HEK293 (cell line): ENCODE measurements around the gene KRT222.

ENCODE experiments used
- YY1 ChIP-seq: fragments of 450-650 bp; formaldehyde crosslinking; IDR thresholded peaks from 2 replicates; pipeline ENCODE4 v1.5.1; 2018; ENCODE audit warnings: missing biosample characterization, missing genetic modification characterization
- ZBTB1 ChIP-seq: fragments of 450-650 bp; formaldehyde crosslinking; IDR thresholded peaks from 2 replicates; pipeline ENCODE4 v1.5.1; 2016; ENCODE audit warnings: missing biosample characterization, missing genetic modification characterization
- ZBTB20 ChIP-seq: fragments of 450-650 bp; formaldehyde crosslinking; IDR thresholded peaks from 2 replicates; pipeline ENCODE4 v1.5.1; 2016; ENCODE audit warnings: missing biosample characterization, missing genetic modification characterization
- ZNF48 ChIP-seq: fragments of 450-650 bp; formaldehyde crosslinking; IDR thresholded peaks from 2 replicates; pipeline ENCODE4 v1.5.1; 2016; ENCODE audit warnings: missing biosample characterization, missing genetic modification characterization
- TF ChIP-seq, protein P1 (sequence below): fragments of 450-650 bp; formaldehyde crosslinking; IDR thresholded peaks from 2 replicates; pipeline ENCODE4 v1.5.1; 2016; ENCODE audit warnings: missing biosample characterization, missing genetic modification characterization
- TF ChIP-seq, protein P2 (sequence below): fragments of 450-650 bp; formaldehyde crosslinking; IDR thresholded peaks from 2 replicates; pipeline ENCODE4 v1.5.1; 2016; ENCODE audit warnings: missing biosample characterization, missing genetic modification characterization
- TF ChIP-seq, protein P3 (sequence below): sonication (generic); formaldehyde crosslinking; IDR thresholded peaks from 2 replicates; pipeline ENCODE4 v1.8.1; 2022; ENCODE audit warnings: mild to moderate bottlenecking, moderate library complexity, missing genetic modification reagents

DNA sequence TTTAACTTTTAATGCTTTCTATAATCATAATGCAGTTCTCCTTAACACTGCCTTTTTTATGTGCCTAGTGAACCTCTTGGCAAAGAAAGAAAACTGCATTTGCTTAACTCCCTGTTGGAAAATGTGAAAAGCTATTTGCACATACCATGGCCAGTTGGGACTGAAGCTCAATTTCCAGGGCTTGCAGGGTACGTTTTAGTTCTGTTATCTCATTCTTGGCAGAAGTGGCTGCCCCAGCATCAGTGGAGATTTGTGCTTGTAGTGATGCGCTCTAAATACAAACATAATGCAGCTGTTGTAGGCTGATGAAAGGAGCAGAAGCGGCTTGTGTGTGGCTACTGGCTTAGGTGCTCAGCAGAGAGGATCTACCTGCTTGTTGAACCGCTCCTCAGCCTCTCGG is 34.9 kb upstream of the KRT222 start:
- TF ChIP-seq, protein P1, sequence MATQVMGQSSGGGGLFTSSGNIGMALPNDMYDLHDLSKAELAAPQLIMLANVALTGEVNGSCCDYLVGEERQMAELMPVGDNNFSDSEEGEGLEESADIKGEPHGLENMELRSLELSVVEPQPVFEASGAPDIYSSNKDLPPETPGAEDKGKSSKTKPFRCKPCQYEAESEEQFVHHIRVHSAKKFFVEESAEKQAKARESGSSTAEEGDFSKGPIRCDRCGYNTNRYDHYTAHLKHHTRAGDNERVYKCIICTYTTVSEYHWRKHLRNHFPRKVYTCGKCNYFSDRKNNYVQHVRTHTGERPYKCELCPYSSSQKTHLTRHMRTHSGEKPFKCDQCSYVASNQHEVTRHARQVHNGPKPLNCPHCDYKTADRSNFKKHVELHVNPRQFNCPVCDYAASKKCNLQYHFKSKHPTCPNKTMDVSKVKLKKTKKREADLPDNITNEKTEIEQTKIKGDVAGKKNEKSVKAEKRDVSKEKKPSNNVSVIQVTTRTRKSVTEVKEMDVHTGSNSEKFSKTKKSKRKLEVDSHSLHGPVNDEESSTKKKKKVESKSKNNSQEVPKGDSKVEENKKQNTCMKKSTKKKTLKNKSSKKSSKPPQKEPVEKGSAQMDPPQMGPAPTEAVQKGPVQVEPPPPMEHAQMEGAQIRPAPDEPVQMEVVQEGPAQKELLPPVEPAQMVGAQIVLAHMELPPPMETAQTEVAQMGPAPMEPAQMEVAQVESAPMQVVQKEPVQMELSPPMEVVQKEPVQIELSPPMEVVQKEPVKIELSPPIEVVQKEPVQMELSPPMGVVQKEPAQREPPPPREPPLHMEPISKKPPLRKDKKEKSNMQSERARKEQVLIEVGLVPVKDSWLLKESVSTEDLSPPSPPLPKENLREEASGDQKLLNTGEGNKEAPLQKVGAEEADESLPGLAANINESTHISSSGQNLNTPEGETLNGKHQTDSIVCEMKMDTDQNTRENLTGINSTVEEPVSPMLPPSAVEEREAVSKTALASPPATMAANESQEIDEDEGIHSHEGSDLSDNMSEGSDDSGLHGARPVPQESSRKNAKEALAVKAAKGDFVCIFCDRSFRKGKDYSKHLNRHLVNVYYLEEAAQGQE, result no peak
- TF ChIP-seq YY1 (tag by site-specific recombination) (no peak), ZBTB20 (no peak), ZBTB1 (tag by site-specific recombination) (no peak), ZNF48 (tag by site-specific recombination) (no peak)
- TF ChIP-seq, protein P2, sequence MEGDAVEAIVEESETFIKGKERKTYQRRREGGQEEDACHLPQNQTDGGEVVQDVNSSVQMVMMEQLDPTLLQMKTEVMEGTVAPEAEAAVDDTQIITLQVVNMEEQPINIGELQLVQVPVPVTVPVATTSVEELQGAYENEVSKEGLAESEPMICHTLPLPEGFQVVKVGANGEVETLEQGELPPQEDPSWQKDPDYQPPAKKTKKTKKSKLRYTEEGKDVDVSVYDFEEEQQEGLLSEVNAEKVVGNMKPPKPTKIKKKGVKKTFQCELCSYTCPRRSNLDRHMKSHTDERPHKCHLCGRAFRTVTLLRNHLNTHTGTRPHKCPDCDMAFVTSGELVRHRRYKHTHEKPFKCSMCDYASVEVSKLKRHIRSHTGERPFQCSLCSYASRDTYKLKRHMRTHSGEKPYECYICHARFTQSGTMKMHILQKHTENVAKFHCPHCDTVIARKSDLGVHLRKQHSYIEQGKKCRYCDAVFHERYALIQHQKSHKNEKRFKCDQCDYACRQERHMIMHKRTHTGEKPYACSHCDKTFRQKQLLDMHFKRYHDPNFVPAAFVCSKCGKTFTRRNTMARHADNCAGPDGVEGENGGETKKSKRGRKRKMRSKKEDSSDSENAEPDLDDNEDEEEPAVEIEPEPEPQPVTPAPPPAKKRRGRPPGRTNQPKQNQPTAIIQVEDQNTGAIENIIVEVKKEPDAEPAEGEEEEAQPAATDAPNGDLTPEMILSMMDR (tag by site-specific recombination), result no peak
- TF ChIP-seq, protein P3, sequence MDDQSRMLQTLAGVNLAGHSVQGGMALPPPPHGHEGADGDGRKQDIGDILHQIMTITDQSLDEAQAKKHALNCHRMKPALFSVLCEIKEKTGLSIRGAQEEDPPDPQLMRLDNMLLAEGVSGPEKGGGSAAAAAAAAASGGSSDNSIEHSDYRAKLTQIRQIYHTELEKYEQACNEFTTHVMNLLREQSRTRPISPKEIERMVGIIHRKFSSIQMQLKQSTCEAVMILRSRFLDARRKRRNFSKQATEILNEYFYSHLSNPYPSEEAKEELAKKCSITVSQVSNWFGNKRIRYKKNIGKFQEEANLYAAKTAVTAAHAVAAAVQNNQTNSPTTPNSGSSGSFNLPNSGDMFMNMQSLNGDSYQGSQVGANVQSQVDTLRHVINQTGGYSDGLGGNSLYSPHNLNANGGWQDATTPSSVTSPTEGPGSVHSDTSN (CRISPR knock-in tag), result no peak
